SU-DHL-6 (cell line): ENCODE measurements around the gene CLSTN2.

Experiments used
- H2AFZ ChIP-seq: fragments of 200-600 bp; sonication (generic); 2 replicates; pipeline ENCODE4 v1.6.1; 2014; ENCODE audit warnings: low read depth, mild to moderate bottlenecking, moderate library complexity, mixed read lengths, antibody characterized with exemption, low read length; ENCODE audit not compliant: severe bottlenecking
- H3F3A ChIP-seq: fragments of 200-600 bp; shearing (Covaris generic); 2 replicates; pipeline ENCODE4 v1.6.0; 2016; ENCODE audit warnings: antibody characterized with exemption, mild to moderate bottlenecking; ENCODE audit not compliant: insufficient read depth
- H3K27ac ChIP-seq: fragments of 200-600 bp; sonication (generic); 2 replicates; pipeline ENCODE4 v1.5.1; 2016; ENCODE audit warnings: low read depth, mild to moderate bottlenecking, low read length, moderate library complexity, mixed read lengths
- H3K27me3 ChIP-seq: fragments of 200-600 bp; sonication (generic), shearing (Covaris generic); 2 replicates; pipeline ENCODE4 v1.6.0; 2014; ENCODE audit warnings: mild to moderate bottlenecking, low read length
- H3K36me3 ChIP-seq: fragments of 200-600 bp; sonication (generic); 2 replicates; pipeline ENCODE4 v1.6.1; 2014; ENCODE audit warnings: mild to moderate bottlenecking, low read length, mixed read lengths
- H3K4me2 ChIP-seq: fragments of 300-600, 200-600 bp; shearing (Covaris generic), sonication (generic); 2 replicates; pipeline ENCODE4 v1.6.0; 2014; ENCODE audit warnings: low read length, low read depth, mild to moderate bottlenecking; ENCODE audit not compliant: poor library complexity, severe bottlenecking
- H3K4me3 ChIP-seq: fragments of 200-600 bp; sonication (generic); 2 replicates; pipeline ENCODE4 v1.5.1; 2014; ENCODE audit warnings: antibody characterized with exemption, low read length, mild to moderate bottlenecking, mixed read lengths; ENCODE audit not compliant: insufficient read depth, poor library complexity, severe bottlenecking
- H3K79me2 ChIP-seq: fragments of 200-600 bp; sonication (generic); 2 replicates; pipeline ENCODE4 v1.6.1; 2014; ENCODE audit warnings: mild to moderate bottlenecking, low read length, moderate library complexity; ENCODE audit not compliant: insufficient read depth
- H3K9ac ChIP-seq: fragments of 200-600 bp; sonication (generic); 2 replicates; pipeline ENCODE4 v1.7.0; 2014; ENCODE audit warnings: mild to moderate bottlenecking, low read length
- H3K9me2 ChIP-seq: fragments of 200-600 bp; sonication (generic); replicated peaks from 2 replicates; pipeline ENCODE4 v1.6.1; 2014; ENCODE audit warnings: low read length; ENCODE audit not compliant: insufficient read depth
- H3K9me3 ChIP-seq: fragments of 200-600 bp; sonication (generic); 2 replicates; pipeline ENCODE4 v1.6.1; 2014; ENCODE audit warnings: low read length, mixed read lengths; ENCODE audit not compliant: insufficient read depth
- H4K20me1 ChIP-seq: fragments of 200-600 bp; sonication (generic); 2 replicates; pipeline ENCODE4 v1.6.1; 2014; ENCODE audit warnings: low read depth, mild to moderate bottlenecking, antibody characterized with exemption, low read length, moderate library complexity, mixed read lengths
- CTCF ChIP-seq: fragments of 200-600 bp; sonication (generic); IDR thresholded peaks from one replicate; pipeline ENCODE4 v1.5.1; 2017; ENCODE audit warnings: antibody characterized with exemption, mild to moderate bottlenecking, low read length, moderate library complexity; ENCODE audit not compliant: insufficient read depth, poor library complexity, severe bottlenecking
- EZH2phosphoT487 ChIP-seq: fragments of 200-600 bp; sonication (generic), shearing (Covaris generic); conservative IDR thresholded peaks from 2 replicates; pipeline ENCODE4 v1.6.1; 2018; ENCODE audit warnings: mild to moderate bottlenecking, antibody characterized with exemption, low read length, moderate library complexity, mixed read lengths

Gene CLSTN2

GRCh38 chr3:139978966-139979365 lies 44.0 kb downstream of the CLSTN2 start:
- H3F3A ChIP-seq, result no peaks in the 10 kb centered on the region
- TF ChIP-seq EZH2phosphoT487 (no peak), CTCF (no peak)

GRCh38 chr3:139979991-139980390 lies 45.0 kb downstream of the CLSTN2 start:
- Histone ChIP-seq H3K4me2 (no peak overlapping the region), H2AFZ (no peak overlapping the region), H3K79me2 (no peaks in the 10 kb centered on the region), H3K36me3 (no peaks in the 10 kb centered on the region), H4K20me1 (no peaks in the 10 kb centered on the region), H3K9me2 (no peaks in the 10 kb centered on the region), H3F3A (no peaks in the 10 kb centered on the region), H3K27me3 (no peaks in the 10 kb centered on the region), H3K27ac (no peak overlapping the region), H3K9me3 (no peaks in the 10 kb centered on the region), H3K9ac (no peak overlapping the region), H3K4me3 (no peak overlapping the region)
- no peak for TF ChIP-seq CTCF
- no peak for TF ChIP-seq EZH2phosphoT487

More at GRCh38 chr3:139978966-139979365, 44.0 kb downstream of the CLSTN2 start:
- H3K36me3 ChIP-seq, result no peaks in the 10 kb centered on the region
- H3K27me3 ChIP-seq, result no peaks in the 10 kb centered on the region
- no peak overlapping the region for H3K4me3 ChIP-seq
- H3K9ac ChIP-seq, result no peak overlapping the region
- H3K4me2 ChIP-seq, result no peak overlapping the region
- no peaks in the 10 kb centered on the region for H3K79me2 ChIP-seq
- no peak overlapping the region for H2AFZ ChIP-seq
- H4K20me1 ChIP-seq, result no peaks in the 10 kb centered on the region
- H3K27ac ChIP-seq, result no peak overlapping the region
- no peaks in the 10 kb centered on the region for H3K9me2 ChIP-seq
- no peaks in the 10 kb centered on the region for H3K9me3 ChIP-seq

- Histone ChIP-seq H2AFZ (no peak overlapping the region), H3F3A (no peaks in the 10 kb centered on the region), H3K79me2 (no peaks in the 10 kb centered on the region), H3K4me3 (no peak overlapping the region), H3K9ac (no peak overlapping the region), H3K36me3 (no peaks in the 10 kb centered on the region), H3K27ac (no peak overlapping the region), H3K27me3 (no peaks in the 10 kb centered on the region), H4K20me1 (no peaks in the 10 kb centered on the region), H3K4me2 (no peak overlapping the region), H3K9me3 (no peaks in the 10 kb centered on the region), H3K9me2 (no peaks in the 10 kb centered on the region)
- TF ChIP-seq EZH2phosphoT487, result no peak
- TF ChIP-seq CTCF, result no peak
These were observed 47.4 kb downstream of the CLSTN2 start for GRCh38 chr3:139982404-139982803.
